OCI-LY3 (cell line): ENCODE data around the gene ZSCAN18.

Experiments used
- H2AFZ ChIP-seq: fragments of 200-600, 300-600 bp; shearing (Covaris generic); 2 replicates; pipeline ENCODE4 v1.6.0; 2014; ENCODE audit warnings: antibody characterized with exemption, low read depth, low read length
- H3K27ac ChIP-seq: fragments of 200-600, 300-600 bp; sonication (generic); 2 replicates; pipeline ENCODE4 v1.5.1; 2014; ENCODE audit warnings: mild to moderate bottlenecking, low read length, moderate library complexity, mixed read lengths
- H3K27me3 ChIP-seq: fragments of 200-600, 300-600 bp; sonication (generic); 2 replicates; pipeline ENCODE4 v1.6.1; 2014; ENCODE audit warnings: low read depth, low read length, mixed read lengths
- H3K36me3 ChIP-seq: fragments of 200-600, 300-600 bp; sonication (generic); replicated peaks from 2 replicates; pipeline ENCODE3; 2014; ENCODE audit warnings: low read depth, low read length, mixed read lengths
- H3K4me1 ChIP-seq: fragments of 300-600, 200-600 bp; sonication (generic); 2 replicates; pipeline ENCODE4 v1.6.1; 2014; ENCODE audit warnings: low read length, mixed read lengths
- H3K4me2 ChIP-seq: fragments of 200-600, 300-600 bp; sonication (generic); 2 replicates; pipeline ENCODE4 v1.6.1; 2014; ENCODE audit warnings: low read length, mixed read lengths
- H3K4me3 ChIP-seq: fragments of 300-600, 200-600 bp; sonication (generic); 2 replicates; pipeline ENCODE4 v1.5.1; 2014; ENCODE audit warnings: antibody characterized with exemption, mild to moderate bottlenecking, low read length, moderate library complexity
- H3K79me2 ChIP-seq: fragments of 300-600, 200-600 bp; shearing (Covaris generic); 2 replicates; pipeline ENCODE4 v1.6.1; 2014; ENCODE audit warnings: mild to moderate bottlenecking, low read length, mixed read lengths
- H3K9ac ChIP-seq: fragments of 300-600, 200-600 bp; shearing (Covaris generic); 2 replicates; pipeline ENCODE4 v1.6.0; 2014; ENCODE audit warnings: mild to moderate bottlenecking, low read length, moderate library complexity
- H3K9me3 ChIP-seq: fragments of 200-600, 300-600 bp; shearing (Covaris generic); 2 replicates; pipeline ENCODE4 v1.6.1; 2014; ENCODE audit warnings: low read length, mixed read lengths; ENCODE audit not compliant: insufficient read depth
- H4K20me1 ChIP-seq: fragments of 200-600, 300-600 bp; sonication (generic); 2 replicates; pipeline ENCODE4 v1.6.1; 2016; ENCODE audit warnings: low read length, mixed read lengths; ENCODE audit not compliant: insufficient read depth
- CTCF ChIP-seq: fragments of 200-600, 300-600 bp; sonication (generic); IDR thresholded peaks from 2 replicates; pipeline ENCODE4 v1.5.1; 2014; ENCODE audit warnings: antibody characterized with exemption, low read length, low read depth
- EZH2phosphoT487 ChIP-seq: fragments of 200-600 bp; shearing (Covaris generic); IDR thresholded peaks from 2 replicates; pipeline ENCODE4 v1.6.1; 2018; ENCODE audit warnings: antibody characterized with exemption, mixed run types, low read depth

ZSCAN18 gene

GRCh38 chr19:58056261-58056660 lies 41.8 kb downstream of the ZSCAN18 start:
- no peak overlapping the region for H3K4me2 ChIP-seq
- no peak overlapping the region for H2AFZ ChIP-seq
- H3K27ac ChIP-seq, result no peak overlapping the region
- H3K79me2 ChIP-seq, result no peaks in the 10 kb centered on the region
- TF ChIP-seq CTCF, result no peak
- no peak for TF ChIP-seq EZH2phosphoT487
- H3K4me3 ChIP-seq, result no peak overlapping the region
- no peaks in the 10 kb centered on the region for H3K4me1 ChIP-seq
- no peaks in the 10 kb centered on the region for H4K20me1 ChIP-seq
- H3K9ac ChIP-seq, result no peak overlapping the region
- H3K36me3 ChIP-seq, result no peaks in the 10 kb centered on the region
- no peaks in the 10 kb centered on the region for H3K27me3 ChIP-seq
- peaks cover 23% of the 10 kb centered on the region for H3K9me3 ChIP-seq

DNA sequence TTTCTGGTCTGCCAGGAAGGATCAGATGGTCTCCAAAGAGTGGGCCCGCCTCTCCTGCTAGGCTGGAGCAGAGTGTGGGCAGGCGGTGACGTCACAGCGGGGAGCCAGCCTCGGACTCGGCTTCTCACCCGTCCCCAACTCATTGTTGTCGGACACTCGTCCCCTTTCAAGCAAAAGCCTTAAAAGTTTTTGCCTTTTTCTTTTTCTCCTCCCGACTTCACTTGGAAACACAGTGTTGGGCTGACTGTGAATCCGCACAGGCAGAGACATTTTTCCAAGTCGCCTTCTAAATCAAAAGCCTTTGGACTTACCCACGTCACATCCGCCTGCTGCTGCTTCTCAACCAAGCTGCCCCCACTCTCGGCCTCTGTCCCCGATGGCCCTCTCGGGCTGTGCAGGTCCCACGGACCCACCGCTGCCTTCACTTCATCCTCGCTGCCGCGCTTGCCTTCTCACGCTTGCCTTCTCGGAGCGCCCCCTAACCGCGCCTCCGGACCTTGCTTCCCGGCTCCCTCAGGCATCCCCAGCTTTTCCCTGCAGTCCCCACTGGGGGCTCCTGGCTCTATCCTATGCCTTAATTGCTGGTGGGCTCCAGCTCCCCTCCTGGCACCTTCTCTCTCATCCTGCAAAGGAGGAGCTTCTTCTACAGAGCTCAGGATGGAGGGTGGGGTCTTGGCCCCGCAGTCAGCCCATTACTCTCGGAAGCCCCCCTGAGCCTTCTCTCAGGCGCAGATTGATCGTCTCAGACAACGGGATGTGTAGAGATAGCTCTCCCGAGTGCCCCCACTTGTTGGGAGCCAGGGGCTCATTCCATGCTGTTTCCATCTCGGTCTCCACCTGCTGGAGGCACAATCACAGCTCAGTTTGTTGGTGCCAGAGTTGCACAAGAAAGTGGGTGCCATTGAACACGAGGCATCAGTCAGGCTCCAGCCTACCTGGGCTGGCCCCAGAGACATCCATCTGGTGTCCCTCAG lies 42.8 kb downstream of the ZSCAN18 start:
- Histone ChIP-seq H3K27ac (no peak overlapping the region), H3K27me3 (no peaks in the 10 kb centered on the region), H3K79me2 (no peaks in the 10 kb centered on the region), H4K20me1 (no peaks in the 10 kb centered on the region), H2AFZ (no peak overlapping the region), H3K36me3 (no peaks in the 10 kb centered on the region), H3K9me3 (peaks cover 27% of the 10 kb centered on the region), H3K4me2 (no peak overlapping the region), H3K4me3 (no peak overlapping the region), H3K4me1 (no peaks in the 10 kb centered on the region), H3K9ac (no peak overlapping the region)
- no peak for TF ChIP-seq CTCF
- no peak for TF ChIP-seq EZH2phosphoT487

GRCh38 chr19:58053480-58054156 lies 44.4 kb downstream of the ZSCAN18 start:
- H4K20me1 ChIP-seq, result no peaks in the 10 kb centered on the region
- no peak overlapping the region for H3K4me3 ChIP-seq
- H3K27me3 ChIP-seq, result no peaks in the 10 kb centered on the region
- no peak overlapping the region for H3K27ac ChIP-seq
- no peak overlapping the region for H3K9ac ChIP-seq
- no peaks in the 10 kb centered on the region for H3K79me2 ChIP-seq
- no peak overlapping the region for H2AFZ ChIP-seq
- no peaks in the 10 kb centered on the region for H3K4me1 ChIP-seq
- no peak for TF ChIP-seq CTCF
- no peak for TF ChIP-seq EZH2phosphoT487
- no peaks in the 10 kb centered on the region for H3K36me3 ChIP-seq
- peaks cover 30% of the 10 kb centered on the region for H3K9me3 ChIP-seq
- H3K4me2 ChIP-seq, result no peak overlapping the region

DNA sequence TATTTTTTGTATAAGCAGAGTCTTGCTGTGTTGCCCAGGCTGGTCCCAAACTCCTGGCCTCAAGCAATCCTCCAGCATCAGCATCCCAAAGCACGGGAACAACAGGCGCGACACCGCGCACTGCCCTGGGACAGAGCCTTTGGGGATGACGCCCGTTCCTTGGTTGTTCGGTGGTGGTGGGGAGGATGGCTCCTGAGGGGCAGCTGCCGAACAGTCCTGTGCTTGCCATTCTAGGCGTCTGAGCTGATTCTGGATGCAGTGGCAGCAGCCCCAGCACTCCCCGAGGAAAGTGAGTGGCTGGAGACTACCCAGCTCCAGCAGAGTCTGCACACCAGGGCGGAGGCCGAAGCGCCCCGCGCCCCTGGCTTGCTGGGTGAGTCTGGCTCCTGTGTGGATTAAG lies 45.8 kb downstream of the ZSCAN18 start:
- no peaks in the 10 kb centered on the region for H4K20me1 ChIP-seq
- no peak overlapping the region for H3K4me3 ChIP-seq
- TF ChIP-seq EZH2phosphoT487 (no peak), CTCF (no peak)
- no peak overlapping the region for H3K4me2 ChIP-seq
- no peaks in the 10 kb centered on the region for H3K4me1 ChIP-seq
- no peak overlapping the region for H3K9ac ChIP-seq
- peaks cover 30% of the 10 kb centered on the region for H3K9me3 ChIP-seq
- no peak overlapping the region for H2AFZ ChIP-seq
- no peaks in the 10 kb centered on the region for H3K27me3 ChIP-seq
- H3K27ac ChIP-seq, result no peak overlapping the region
- no peaks in the 10 kb centered on the region for H3K79me2 ChIP-seq
- no peaks in the 10 kb centered on the region for H3K36me3 ChIP-seq
